ENCODE data around the gene ACAA2. TPM values are rescaled to one million over a fixed set of nuclear protein-coding genes. Genes with fewer than 3 reads are reported as not detected.
"Not testable (repeated sequence)": the region's sequence is repeated elsewhere in the genome, so short reads cannot be mapped to it uniquely, and the experiment has no call there.

ACAA2 gene
- polyA plus RNA-seq, 1 of the 3 experiments (the other 2 are of a cell fraction): 34.9 TPM

DNA sequence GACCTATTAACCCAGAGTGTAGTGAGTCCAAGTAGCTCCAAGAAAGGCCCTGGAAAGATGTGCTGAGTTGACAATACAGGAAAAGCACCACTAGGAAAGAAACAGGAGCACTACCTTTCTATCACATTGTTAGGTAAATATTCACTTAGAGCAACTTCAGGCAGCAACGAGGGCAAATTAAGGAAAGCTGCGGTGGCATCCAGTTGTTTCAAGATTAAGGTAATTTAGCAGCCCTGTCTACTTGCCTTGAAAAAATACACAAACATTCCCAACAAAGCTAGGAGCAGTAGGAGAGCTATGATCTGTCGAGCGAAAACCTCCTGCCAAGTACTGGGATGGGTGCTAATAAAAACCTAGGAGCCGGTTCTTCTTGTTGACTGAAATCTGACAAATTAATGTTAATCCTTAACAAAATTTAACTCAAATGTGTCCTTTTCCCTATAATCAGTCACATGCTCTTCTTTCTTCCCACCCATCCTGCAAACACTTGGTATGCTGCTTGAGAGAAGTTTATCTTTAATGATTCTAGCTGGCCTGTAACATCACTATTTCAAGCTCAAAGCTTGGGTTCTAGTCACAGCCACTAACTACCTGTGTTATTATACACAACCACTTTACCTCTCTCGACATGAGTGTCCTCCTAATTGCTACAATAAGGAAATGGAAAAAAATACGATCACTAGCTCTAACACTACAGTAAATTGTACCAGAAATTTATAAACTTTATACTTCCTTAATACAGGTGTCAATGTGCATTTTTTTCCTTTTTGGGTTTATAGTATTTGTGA, 2.0 kb downstream of the ACAA2 start (continued):
- TF ChIP-seq, protein P1, sequence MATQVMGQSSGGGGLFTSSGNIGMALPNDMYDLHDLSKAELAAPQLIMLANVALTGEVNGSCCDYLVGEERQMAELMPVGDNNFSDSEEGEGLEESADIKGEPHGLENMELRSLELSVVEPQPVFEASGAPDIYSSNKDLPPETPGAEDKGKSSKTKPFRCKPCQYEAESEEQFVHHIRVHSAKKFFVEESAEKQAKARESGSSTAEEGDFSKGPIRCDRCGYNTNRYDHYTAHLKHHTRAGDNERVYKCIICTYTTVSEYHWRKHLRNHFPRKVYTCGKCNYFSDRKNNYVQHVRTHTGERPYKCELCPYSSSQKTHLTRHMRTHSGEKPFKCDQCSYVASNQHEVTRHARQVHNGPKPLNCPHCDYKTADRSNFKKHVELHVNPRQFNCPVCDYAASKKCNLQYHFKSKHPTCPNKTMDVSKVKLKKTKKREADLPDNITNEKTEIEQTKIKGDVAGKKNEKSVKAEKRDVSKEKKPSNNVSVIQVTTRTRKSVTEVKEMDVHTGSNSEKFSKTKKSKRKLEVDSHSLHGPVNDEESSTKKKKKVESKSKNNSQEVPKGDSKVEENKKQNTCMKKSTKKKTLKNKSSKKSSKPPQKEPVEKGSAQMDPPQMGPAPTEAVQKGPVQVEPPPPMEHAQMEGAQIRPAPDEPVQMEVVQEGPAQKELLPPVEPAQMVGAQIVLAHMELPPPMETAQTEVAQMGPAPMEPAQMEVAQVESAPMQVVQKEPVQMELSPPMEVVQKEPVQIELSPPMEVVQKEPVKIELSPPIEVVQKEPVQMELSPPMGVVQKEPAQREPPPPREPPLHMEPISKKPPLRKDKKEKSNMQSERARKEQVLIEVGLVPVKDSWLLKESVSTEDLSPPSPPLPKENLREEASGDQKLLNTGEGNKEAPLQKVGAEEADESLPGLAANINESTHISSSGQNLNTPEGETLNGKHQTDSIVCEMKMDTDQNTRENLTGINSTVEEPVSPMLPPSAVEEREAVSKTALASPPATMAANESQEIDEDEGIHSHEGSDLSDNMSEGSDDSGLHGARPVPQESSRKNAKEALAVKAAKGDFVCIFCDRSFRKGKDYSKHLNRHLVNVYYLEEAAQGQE (IDR thresholded peaks at IDR 0.05; ENCODE audit: low read depth, low read length): no peak
- TF ChIP-seq NRF1 (IDR thresholded peaks at IDR 0.05; ENCODE audit: low read depth, low read length) (no peak), MEF2A (IDR thresholded peaks at IDR 0.05; ENCODE audit: borderline replicate concordance, low read depth) (no peak)

DNA sequence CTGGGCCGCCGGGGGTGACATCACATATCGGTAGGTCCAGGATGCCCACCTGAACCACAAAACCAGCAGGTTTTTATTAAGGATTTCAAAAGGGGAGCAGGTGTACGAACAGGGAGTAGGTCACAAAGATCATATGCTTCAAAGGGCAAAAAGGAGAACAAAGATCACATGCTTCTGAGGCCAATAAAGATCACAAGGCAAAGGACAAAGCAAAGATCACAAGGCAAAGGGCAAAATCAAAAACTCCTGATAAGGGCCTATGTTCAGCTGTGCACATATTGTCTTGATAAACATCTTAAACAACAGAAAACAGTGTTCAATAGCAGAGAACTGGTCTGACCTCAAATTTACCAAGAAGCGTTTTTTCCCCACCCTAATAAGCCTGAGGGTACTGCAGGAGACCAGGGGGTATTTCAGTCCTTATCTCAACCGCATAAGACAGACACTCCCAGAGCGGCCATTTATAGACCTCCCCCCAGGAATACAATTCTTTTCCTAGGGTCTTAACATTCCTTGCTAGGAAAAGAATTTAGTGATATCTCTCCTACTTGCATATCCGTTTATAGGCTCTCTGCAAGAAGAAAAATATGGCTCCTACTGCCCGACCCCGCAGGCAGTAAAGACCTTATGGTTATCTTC, 4.7 kb downstream of the ACAA2 start:
- H3K9me2 ChIP-seq; CTCF ChIA-PET; H3K27me3 ChIP-seq (ENCODE audit: insufficient read depth); H3K4me2 ChIP-seq; DNase-seq; POLR2A ChIA-PET; H2AFZ ChIP-seq (ENCODE audit: low read depth); H3F3A ChIP-seq (replicated peaks; ENCODE audit: insufficient read depth); H3K4me3 ChIP-seq (ENCODE audit: low read depth in 2 of 2, low read length in 1 of 2); H3K9ac ChIP-seq; H3K27ac ChIP-seq (ENCODE audit: low read depth in 2 of 2, low read length in 1 of 2); H3K9me3 ChIP-seq: not testable (repeated sequence)
- Histone ChIP-seq H3K4me1 (ENCODE audit: control insufficient read depth in 1 of 2, insufficient read depth in 2 of 2, low read depth in 1 of 2, low read length in 1 of 2) (peaks cover 0 to 13% of the 10 kb centered on the region in 2 experiments; a peak in 2 of 4 replicates), H3K36me3 (replicated peaks in 1 of 2; ENCODE audit: control insufficient read depth in 1 of 2, insufficient read depth in 2 of 2, low read length in 1 of 2) (peaks cover 0 to 27% of the 10 kb centered on the region in 2 experiments), H4K20me1 (ENCODE audit: insufficient read depth) (peaks cover 25% of the 10 kb centered on the region), H3K79me2 (ENCODE audit: insufficient read depth) (peaks cover 97% of the 10 kb centered on the region)
- 92% methylated on average over 10 of the region's 10 CpGs for WGBS (ENCODE audit: low lambda C conversion rate)

DNA sequence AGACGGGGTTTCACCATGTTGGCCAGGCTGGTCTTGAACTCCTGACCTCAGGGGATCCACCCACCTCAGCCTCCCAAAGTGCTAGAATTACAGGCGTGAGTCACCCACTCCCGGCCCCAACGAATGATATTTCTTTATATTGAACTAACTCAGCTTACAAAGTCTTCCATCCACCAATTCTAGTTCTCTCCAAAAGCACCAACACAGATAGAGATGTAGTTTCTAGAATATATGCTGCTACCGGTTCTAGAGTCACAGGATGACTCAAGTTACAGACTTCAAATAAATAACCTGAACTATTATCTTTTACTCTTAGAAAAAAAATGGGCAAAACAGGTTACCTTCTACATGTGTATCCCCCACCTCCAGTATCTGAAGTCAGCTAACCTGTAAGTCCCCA, 9.2 kb downstream of the ACAA2 start:
- no peaks in the 10 kb centered on the region for H3F3A ChIP-seq (replicated peaks; ENCODE audit: insufficient read depth)
- no peak overlapping the region for H3K4me2 ChIP-seq
- H4K20me1 ChIP-seq (ENCODE audit: insufficient read depth): peaks cover 30% of the 10 kb centered on the region
- no peaks in the 10 kb centered on the region for H3K9me2 ChIP-seq
- peaks cover 16 to 27% of the 10 kb centered on the region in 2 experiments for H3K36me3 ChIP-seq (replicated peaks in 1 of 2; ENCODE audit: control insufficient read depth in 1 of 2, insufficient read depth in 2 of 2, low read length in 1 of 2)
- H3K4me1 ChIP-seq (ENCODE audit: control insufficient read depth in 1 of 2, insufficient read depth in 2 of 2, low read depth in 1 of 2, low read length in 1 of 2): no peaks in the 10 kb centered on the region
- no peak overlapping the region for H3K9ac ChIP-seq
- CTCF ChIA-PET: interaction anchor here (1.0 kb wide), 1 partner anchor 14 kb away, joined by 3 read pairs; no protein-coding TSS in a partner anchor
- no peak overlapping the region for H3K27ac ChIP-seq (ENCODE audit: low read depth in 2 of 2, low read length in 1 of 2)
- H3K9me3 ChIP-seq: no peaks in the 10 kb centered on the region
- H3K79me2 ChIP-seq (ENCODE audit: insufficient read depth): peaks cover 70% of the 10 kb centered on the region
- DNase-seq: no peak
- no peak overlapping the region for H3K4me3 ChIP-seq (ENCODE audit: low read depth in 2 of 2, low read length in 1 of 2)
- 93% methylated on average over 5 of the region's 5 CpGs for WGBS (ENCODE audit: low lambda C conversion rate)
- H2AFZ ChIP-seq (ENCODE audit: low read depth): no peak overlapping the region
- POLR2A ChIA-PET: no interaction called here
- no peaks in the 10 kb centered on the region for H3K27me3 ChIP-seq (ENCODE audit: insufficient read depth)
- TF ChIP-seq RCOR1 (IDR thresholded peaks at IDR 0.05; ENCODE audit: low read length) (no peak), JUND (IDR thresholded peaks at IDR 0.05) (no peak), FOXM1 (IDR thresholded peaks at IDR 0.05; ENCODE audit: low read depth) (no peak), RXRA (IDR thresholded peaks at IDR 0.05; ENCODE audit: borderline replicate concordance, low read depth) (no peak), USF1 (IDR thresholded peaks at IDR 0.05; ENCODE audit: borderline replicate concordance, low read depth) (no peak), SMC3 (IDR thresholded peaks at IDR 0.05; ENCODE audit: low read depth, low read length) (no peak), TEAD4 (IDR thresholded peaks at IDR 0.05; ENCODE audit: borderline replicate concordance, insufficient read depth) (no peak), CTCF (IDR thresholded peaks at IDR 0.05) (no peak), EP300 (IDR thresholded peaks at IDR 0.05; ENCODE audit: borderline replicate concordance in 1 of 2, low read depth in 1 of 2, low read length in 1 of 2) (no peak), CHD2 (IDR thresholded peaks at IDR 0.05; ENCODE audit: low read length, partially characterized antibody) (no peak), PBX3 (IDR thresholded peaks at IDR 0.05) (no peak)

Measured in SK-N-SH (cell line).